Measurements from ENCODE around the gene FCER2. TPM values are rescaled to one million over a fixed set of nuclear protein-coding genes. Genes with fewer than 3 reads are reported as not detected.

FCER2 gene
- total and polyA plus RNA-seq, 9 donors, result 0.08 to 1.1 (median 0.38) TPM; not detected in 6

GRCh38 chr19:7703332-7703731 lies 1.4 kb upstream of the FCER2 start:
- WGBS, 3 donors, result 65 to 70% (median 69%) methylated on average over 8 of the region's 8 CpGs
- TF ChIP-seq EP300 (IDR thresholded peaks at IDR 0.05) (no peak), POLR2A (IDR thresholded peaks at IDR 0.05) (no peak), CTCF (IDR thresholded peaks at IDR 0.05) (no peak)
- no peaks in the 10 kb centered on the region for H3K27me3 ChIP-seq

GRCh38 chr19:7701049-7701653 lies 780 bp downstream of the FCER2 start:
- H3K27me3 ChIP-seq, result no peaks in the 10 kb centered on the region
- no peaks in the 10 kb centered on the region for H3K4me1 ChIP-seq (ENCODE audit: insufficient read depth)
- H3K4me3 ChIP-seq, result no peak overlapping the region
- no peak overlapping the region for H3K27ac ChIP-seq
- intact Hi-C loops (cut with DNase I), result no loop called here
- no peak for DNase-seq
- no peak for TF ChIP-seq EP300 (IDR thresholded peaks at IDR 0.05)
- no peak for TF ChIP-seq POLR2A (IDR thresholded peaks at IDR 0.05)
- no peak for TF ChIP-seq CTCF (IDR thresholded peaks at IDR 0.05)
- 87 to 90% (median 87%) methylated on average over 12 of the region's 12 CpGs for WGBS, 3 donors
- H3K36me3 ChIP-seq, result no peaks in the 10 kb centered on the region
- H3K9me3 ChIP-seq, result no peaks in the 10 kb centered on the region

More at GRCh38 chr19:7703332-7703731, 1.4 kb upstream of the FCER2 start:
- H3K9me3 ChIP-seq, result no peaks in the 10 kb centered on the region
- DNase-seq, result no peak
- intact Hi-C loops (cut with DNase I), result no loop called here
- no peaks in the 10 kb centered on the region for H3K36me3 ChIP-seq
- no peak overlapping the region for H3K4me3 ChIP-seq
- H3K27ac ChIP-seq, result no peak overlapping the region
- H3K4me1 ChIP-seq (ENCODE audit: insufficient read depth), result no peaks in the 10 kb centered on the region

- no peak for TF ChIP-seq EP300 (IDR thresholded peaks at IDR 0.05)
- TF ChIP-seq POLR2A (IDR thresholded peaks at IDR 0.05), result no peak
- no peak for TF ChIP-seq CTCF (IDR thresholded peaks at IDR 0.05)
- intact Hi-C loops (cut with DNase I), result no loop called here
- Histone ChIP-seq H3K9me3 (no peaks in the 10 kb centered on the region), H3K4me3 (no peak overlapping the region), H3K27ac (no peak overlapping the region), H3K4me1 (ENCODE audit: insufficient read depth) (no peaks in the 10 kb centered on the region), H3K27me3 (no peaks in the 10 kb centered on the region), H3K36me3 (no peaks in the 10 kb centered on the region)
- DNase-seq, result no peak
- WGBS, 3 donors, result 51 to 58% (median 51%) methylated on average over 15 of the region's 15 CpGs
Observed at GRCh38 chr19:7699417-7700401, 2.2 kb downstream of the FCER2 start.

GRCh38 chr19:7699003-7699402 lies 2.9 kb downstream of the FCER2 start:
- Histone ChIP-seq H3K36me3 (no peaks in the 10 kb centered on the region), H3K4me1 (ENCODE audit: insufficient read depth) (no peaks in the 10 kb centered on the region), H3K9me3 (no peaks in the 10 kb centered on the region), H3K27me3 (no peaks in the 10 kb centered on the region), H3K4me3 (no peak overlapping the region), H3K27ac (no peak overlapping the region)
- intact Hi-C loops (cut with DNase I), result no loop called here
- no peak for DNase-seq
- TF ChIP-seq EP300 (IDR thresholded peaks at IDR 0.05) (no peak), POLR2A (IDR thresholded peaks at IDR 0.05) (no peak), CTCF (IDR thresholded peaks at IDR 0.05) (no peak)
- 21 to 41% (median 32%) methylated on average over 2 of the region's 2 CpGs for WGBS, 3 donors
